Central memory CD8-positive, alpha-beta T cell (primary cell): ENCODE data around the gene EGFL7.
"Not testable (repeated sequence)": the region's sequence is repeated elsewhere in the genome, so short reads cannot be mapped to it uniquely, and the experiment has no call there.

Source experiments
- ATAC-seq: fragments of 150-1000 bp; cut with Tn5 transposase; replicated peaks from 2 replicates; pipeline ENCODE4 v1.10.0; 2022; ENCODE audit warnings: mild to moderate bottlenecking, moderate FRiP score, moderate number of reproducible peaks; ENCODE audit not compliant: poor library complexity, severe bottlenecking; ENCODE audit errors: extremely low read depth
- DNase-seq, 2 donors: peaks; one replicate each; pipeline ENCODE4 v3.0.0; 2021; ENCODE audit warnings: low spot score in 2 of 2
- H3K27ac Mint-ChIP-seq: one replicate; pipeline ENCODE4 v1.8.0; 2022; ENCODE audit warnings: low read depth, mild to moderate bottlenecking, moderate library complexity, mixed read lengths
- H3K27me3 Mint-ChIP-seq: one replicate; pipeline ENCODE4 v1.8.0; 2022; ENCODE audit warnings: mixed read lengths
- H3K36me3 Mint-ChIP-seq: one replicate; pipeline ENCODE4 v1.8.0; 2022; ENCODE audit warnings: mild to moderate bottlenecking, moderate library complexity, mixed read lengths; ENCODE audit not compliant: insufficient read depth
- H3K4me1 Mint-ChIP-seq: one replicate; pipeline ENCODE4 v1.8.0; 2022; ENCODE audit warnings: mixed read lengths
- H3K4me3 Mint-ChIP-seq: one replicate; pipeline ENCODE4 v1.8.0; 2022; ENCODE audit warnings: mild to moderate bottlenecking, moderate library complexity, mixed read lengths
- H3K9me3 Mint-ChIP-seq: one replicate; pipeline ENCODE4 v1.8.0; 2022; ENCODE audit warnings: mixed read lengths

The EGFL7 gene

GRCh38 chr9:136628268-136628667, 34.4 kb upstream of the EGFL7 start:
- ATAC-seq (no peak), DNase-seq (no peak)
- H3K9me3 Mint-ChIP-seq = no peaks in the 10 kb centered on the region
- H3K36me3 Mint-ChIP-seq = peaks cover 2% of the 10 kb centered on the region
- H3K4me1 Mint-ChIP-seq = no peaks in the 10 kb centered on the region
- no peak overlapping the region for H3K27ac Mint-ChIP-seq
- H3K4me3 Mint-ChIP-seq = no peak overlapping the region
- H3K27me3 Mint-ChIP-seq = no peaks in the 10 kb centered on the region

DNA sequence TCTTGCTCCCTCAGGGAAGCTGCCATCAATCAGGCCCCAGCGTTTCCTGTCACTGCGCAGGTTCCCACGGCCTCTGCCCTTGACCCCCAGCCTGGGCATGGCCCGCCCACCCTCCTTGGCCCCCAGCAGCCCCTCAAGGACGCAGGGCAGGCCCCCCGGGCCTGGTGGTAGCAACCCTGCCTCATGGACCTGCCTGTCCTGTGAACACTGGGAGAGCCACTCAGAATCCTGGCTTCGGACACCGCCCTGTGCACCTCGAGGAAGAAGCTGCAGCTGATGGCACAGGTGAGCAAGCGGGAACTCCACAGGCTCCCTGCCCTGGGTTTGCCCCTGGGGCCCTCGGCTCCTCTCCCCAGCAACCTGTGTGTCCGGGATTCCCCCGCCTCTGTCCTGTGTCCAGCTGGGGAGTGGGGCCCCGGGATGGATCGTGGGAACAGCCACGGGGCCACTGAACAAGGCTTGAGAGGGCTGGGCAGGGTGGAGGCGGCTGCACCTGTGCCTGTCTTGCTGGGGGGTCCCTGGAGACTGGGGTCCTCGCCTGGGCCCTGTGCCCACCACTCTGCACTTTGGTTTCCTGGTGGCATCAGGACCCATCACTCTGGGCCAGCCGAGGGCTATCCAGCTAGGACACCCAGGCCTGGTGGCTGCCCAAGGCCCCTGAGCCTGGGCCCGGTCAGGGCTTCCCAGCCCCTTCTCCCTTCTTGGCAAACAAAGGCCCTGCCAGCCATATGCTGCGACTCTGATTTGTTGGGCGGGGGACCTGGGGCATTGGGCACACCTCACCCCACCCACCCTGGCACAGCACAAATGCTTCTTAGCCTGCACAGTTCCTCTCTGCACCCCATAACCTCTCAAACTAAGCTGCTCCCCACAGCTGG, 33.5 kb upstream of the EGFL7 start:
- peaks cover 2% of the 10 kb centered on the region for H3K36me3 Mint-ChIP-seq
- H3K4me1 Mint-ChIP-seq = no peaks in the 10 kb centered on the region
- DNase-seq (no peak), ATAC-seq (no peak)
- H3K27me3 Mint-ChIP-seq = no peaks in the 10 kb centered on the region
- peak overlapping the region; percentile 29 for H3K27ac Mint-ChIP-seq
- H3K9me3 Mint-ChIP-seq = no peaks in the 10 kb centered on the region
- H3K4me3 Mint-ChIP-seq = no peak overlapping the region

DNA sequence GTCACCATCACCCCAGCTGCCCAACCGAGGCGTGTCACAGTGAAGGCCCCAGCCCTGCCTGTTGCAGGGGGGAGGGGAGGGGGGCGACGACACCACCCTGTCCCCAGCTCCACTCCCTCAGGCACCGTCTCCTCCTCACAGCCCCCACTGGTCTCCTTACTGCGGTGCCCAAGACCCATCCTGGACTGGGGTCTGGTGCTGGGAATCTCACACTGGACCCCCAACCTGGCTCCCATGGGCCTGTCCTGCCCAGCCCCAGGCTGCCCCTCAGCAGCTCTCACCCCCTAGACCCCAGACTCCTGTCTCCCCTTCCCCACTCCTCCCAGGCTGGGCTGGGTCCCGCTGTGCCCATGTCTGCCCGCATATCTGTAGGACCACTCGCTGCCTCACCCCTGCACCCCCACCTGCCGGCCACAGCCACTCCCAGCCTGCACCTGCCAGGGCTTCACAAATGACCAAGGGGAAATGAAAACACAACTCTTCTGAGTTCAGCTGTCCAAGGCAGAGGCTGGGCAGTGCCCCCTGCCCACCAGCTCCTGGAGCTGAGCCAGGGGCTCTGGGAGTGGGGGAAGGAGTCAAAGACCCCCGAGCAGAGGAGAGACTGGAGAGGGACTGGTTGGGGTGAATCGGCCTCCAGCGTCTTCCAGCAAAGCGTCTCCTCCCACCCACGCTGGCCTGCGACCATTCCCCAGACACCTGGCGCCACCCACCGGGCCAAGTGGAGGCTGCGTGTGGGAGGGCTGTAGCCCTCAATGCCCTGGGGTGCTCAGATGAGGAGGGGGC, 32.6 kb upstream of the EGFL7 start:
- no peaks in the 10 kb centered on the region for H3K9me3 Mint-ChIP-seq

DNA sequence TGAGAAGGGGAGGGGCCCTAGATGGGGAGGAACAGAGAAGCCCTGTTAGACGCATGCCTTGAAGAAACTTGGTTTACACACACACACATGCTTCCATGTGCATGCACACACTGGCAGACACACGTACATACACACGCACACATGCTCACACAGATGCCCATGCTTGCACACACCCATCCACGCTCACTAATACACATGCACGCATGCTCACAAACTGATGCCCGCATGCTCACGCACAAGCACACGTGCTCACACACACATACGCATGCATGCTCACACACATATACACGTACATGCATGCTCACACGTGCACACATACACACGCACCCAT, 32.1 kb upstream of the EGFL7 start:
- no peaks in the 10 kb centered on the region for H3K27me3 Mint-ChIP-seq
- H3K4me3 Mint-ChIP-seq = no peak overlapping the region

More for the DNA sequence above, 32.6 kb upstream of the EGFL7 start:
- Mint-ChIP-seq H3K36me3 (peaks cover 2% of the 10 kb centered on the region), H3K27ac (peak overlapping the region; percentile 29), H3K27me3 (no peaks in the 10 kb centered on the region), H3K4me3 (no peak overlapping the region), H3K4me1 (no peaks in the 10 kb centered on the region)
- no peak for ATAC-seq
- peak; percentile 36 to 54 for DNase-seq

GRCh38 chr9:136631038-136632000, 31.4 kb upstream of the EGFL7 start:
- Mint-ChIP-seq H3K27me3 (no peaks in the 10 kb centered on the region), H3K36me3 (peaks cover 2% of the 10 kb centered on the region)

More for the DNA sequence above, 32.1 kb upstream of the EGFL7 start:
- H3K4me1 Mint-ChIP-seq = no peaks in the 10 kb centered on the region
- H3K9me3 Mint-ChIP-seq = no peaks in the 10 kb centered on the region
- H3K36me3 Mint-ChIP-seq = peaks cover 2% of the 10 kb centered on the region
- H3K27ac Mint-ChIP-seq = no peak overlapping the region
- no peak for DNase-seq
- ATAC-seq = no peak

GRCh38 chr9:136632072-136632471, 30.6 kb upstream of the EGFL7 start:
- ATAC-seq (peak; percentile 52), DNase-seq (peak in 1 of 2 donors; percentile 37)
- not testable (repeated sequence) for H3K4me3 Mint-ChIP-seq, H3K9me3 Mint-ChIP-seq, H3K36me3 Mint-ChIP-seq, H3K4me1 Mint-ChIP-seq, H3K27me3 Mint-ChIP-seq, H3K27ac Mint-ChIP-seq

More at GRCh38 chr9:136631038-136632000, 31.4 kb upstream of the EGFL7 start:
- peak; percentile 62 to 74 for DNase-seq
- ATAC-seq = peak; percentile 94
- Mint-ChIP-seq H3K9me3 (no peaks in the 10 kb centered on the region), H3K27ac (no peak overlapping the region), H3K4me3 (no peak overlapping the region), H3K4me1 (no peaks in the 10 kb centered on the region)

GRCh38 chr9:136632491-136633106, 30.1 kb upstream of the EGFL7 start:
- not testable (repeated sequence) for H3K9me3 Mint-ChIP-seq, H3K36me3 Mint-ChIP-seq, ATAC-seq, H3K4me1 Mint-ChIP-seq, H3K4me3 Mint-ChIP-seq, H3K27ac Mint-ChIP-seq, H3K27me3 Mint-ChIP-seq
- peak in 1 of 2 donors; percentile 47 for DNase-seq

DNA sequence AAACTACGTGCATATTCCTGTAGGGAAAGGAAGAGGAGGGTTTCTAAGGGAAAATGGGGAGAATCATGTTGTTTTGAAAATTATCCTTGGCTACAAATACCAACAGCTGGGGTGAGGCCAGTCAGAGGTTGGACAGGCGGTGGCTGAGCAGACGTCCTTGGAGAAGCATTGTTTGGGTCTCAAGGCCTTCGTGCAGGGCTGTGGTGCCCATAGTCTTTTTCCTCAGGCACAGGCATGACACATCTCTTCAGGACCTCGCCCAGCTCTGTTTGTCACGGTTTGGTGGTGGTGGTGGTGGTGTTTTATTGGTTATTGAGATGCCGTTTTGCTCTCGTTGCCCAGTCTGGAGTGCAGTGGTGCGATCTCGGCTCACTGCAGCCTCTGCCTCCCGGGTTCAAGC, 27.8 kb upstream of the EGFL7 start:
- no peaks in the 10 kb centered on the region for H3K4me1 Mint-ChIP-seq
- no peak overlapping the region for H3K27ac Mint-ChIP-seq
- ATAC-seq (no peak), DNase-seq (no peak)
- H3K36me3 Mint-ChIP-seq = no peaks in the 10 kb centered on the region
- no peak overlapping the region for H3K4me3 Mint-ChIP-seq
- H3K27me3 Mint-ChIP-seq = no peaks in the 10 kb centered on the region
- no peaks in the 10 kb centered on the region for H3K9me3 Mint-ChIP-seq

GRCh38 chr9:136640171-136641111, 22.3 kb upstream of the EGFL7 start:
- H3K4me3 Mint-ChIP-seq = no peak overlapping the region
- H3K9me3 Mint-ChIP-seq = no peaks in the 10 kb centered on the region
- DNase-seq (no peak), ATAC-seq (no peak)
- H3K4me1 Mint-ChIP-seq = no peaks in the 10 kb centered on the region
- peaks cover 3% of the 10 kb centered on the region for H3K36me3 Mint-ChIP-seq
- H3K27ac Mint-ChIP-seq = no peak overlapping the region
- H3K27me3 Mint-ChIP-seq = peaks cover 31% of the 10 kb centered on the region

GRCh38 chr9:136642439-136642921, 20.2 kb upstream of the EGFL7 start:
- Mint-ChIP-seq H3K27me3 (peaks cover 41% of the 10 kb centered on the region), H3K4me1 (no peaks in the 10 kb centered on the region), H3K9me3 (no peaks in the 10 kb centered on the region), H3K27ac (no peak overlapping the region), H3K36me3 (peaks cover 3% of the 10 kb centered on the region), H3K4me3 (no peak overlapping the region)
- DNase-seq (no peak), ATAC-seq (no peak)
